Heart right ventricle (tissue), 16 donors: ENCODE results near the gene BLTP3B. TPM values are rescaled to one million over a fixed set of nuclear protein-coding genes. Genes with fewer than 3 reads are reported as not detected.
A peak's percentile ranks its signal among the peaks of the same experiment; 100 is the strongest.

Experiments used
- ATAC-seq, 8 donors: fragments of 200-7000 bp; cut with Tn5 transposase; one replicate each; pipeline ENCODE4 v1.9.1; 2020; ENCODE audit warnings: mild to moderate bottlenecking in 8 of 8, moderate library complexity in 8 of 8, moderate number of reproducible peaks in 1 of 8
- DNase-seq, 2 donors: peaks; one replicate each; pipeline ENCODE4 v3.0.0-alpha.2; 2020
- H3K27ac ChIP-seq, 10 donors: fragments of 200-600 bp; sonication (generic) in 2 of 10; one replicate each; pipeline versions ENCODE4 v1.5.0 to v1.8.0; 2020 to 2022; ENCODE audit warnings: mild to moderate bottlenecking in 3 of 10
- H3K27me3 ChIP-seq, 7 donors: fragments of 200-600 bp; one replicate each; pipeline ENCODE4 v1.8.0; 2021 to 2022; ENCODE audit warnings: mild to moderate bottlenecking in 2 of 7
- H3K36me3 ChIP-seq, 9 donors: fragments of 200-600 bp; sonication (generic) in 1 of 9; one replicate each; pipeline versions ENCODE4 v1.5.0 to v1.8.0; 2020 to 2022; ENCODE audit warnings: mild to moderate bottlenecking in 2 of 9
- H3K4me1 ChIP-seq, 9 donors: fragments of 200-600 bp; sonication (generic) in 1 of 9; one replicate each; pipeline versions ENCODE4 v1.5.0 to v1.8.0; 2020 to 2022; ENCODE audit warnings: mild to moderate bottlenecking in 4 of 9
- H3K4me3 ChIP-seq, 10 donors: fragments of 200-600 bp; sonication (generic) in 2 of 10; one replicate each; pipeline versions ENCODE4 v1.5.0 to v1.8.0; 2020 to 2022; ENCODE audit warnings: mild to moderate bottlenecking in 7 of 10, moderate library complexity in 2 of 10
- H3K9me3 ChIP-seq, 11 donors: fragments of 200-600 bp in 10 of 11; sonication (generic) in 2 of 11; one replicate each; pipeline versions ENCODE4 v1.5.0 to v1.8.0; 2013 to 2022; ENCODE audit warnings: mild to moderate bottlenecking in 2 of 11, control low read depth in 1 of 11, moderate library complexity in 1 of 11
- CTCF ChIP-seq, 9 donors: fragments of 200-600 bp; sonication (generic) in 2 of 9; IDR thresholded peaks; one replicate each; pipeline versions ENCODE4 v1.5.0 to v1.8.0; 2021 to 2022; ENCODE audit warnings: antibody characterized with exemption in 9 of 9, mild to moderate bottlenecking in 5 of 9, moderate library complexity in 1 of 9
- WGBS, 2 donors: extraction: QIAGEN DNeasy Blood & Tissue Kit; methylation state at CpG; one replicate each; pipeline ENCODE4 v1.1.7; 2013; ENCODE audit warnings: inconsistent platforms in 1 of 2; 5-methylcytosine and 5-hydroxymethylcytosine counted together
- intact Hi-C, 10 donors: fragments of 100-400 bp; cut with DNase I; formaldehyde crosslinking; loops; one replicate each; pipeline versions ENCODE4 v1.11.1 to v1.14.2; 2022
- polyA plus RNA-seq, 2 donors: library from polyadenylated mRNA; stranded (reverse); fragments of 200-250 nt; gene quantifications; one replicate each; pipeline ENCODE4 v1.2.3, GENCODE V29; 2013
- total RNA-seq, 10 donors: library from RNA; stranded (reverse); fragmentation: NEBNext Ultra II Directional in 3 of 10; extraction: Animal tissue kit (Norgen Biotek cat#: 25700) in 3 of 10; gene quantifications; one replicate each; pipeline versions ENCODE4 v1.2.1 to v1.2.4, GENCODE V29; 2021 to 2023
- donor health status: Arrhythmogenic right ventricular cardiomyopathy.
- donor health status: ischemic (EF 13 %, LVEDD 7.1; RV severe dilation, severe dysfunction).
- donor health status: healthy with polysubstance abuse.
- donor health status: DM: no; HTN: yes; CAD: no.
- donor health status: DM: no; HTN: no; CAD: no.
- donor health status: ischemic (EF 25% LVEDD 6.9; RV normal size, moderate dysfunction).
- donor health status: ischemic (EF 25% LVEDD 5.7; RV mildly dilated, moderate dysfunction).
- donor health status: healthy.
- donor health status: DM: yes; HTN: yes; CAD: no.
- donor health status: Ischemic cardiomyopathy.
- donor health status: ischemic (EF 35%, LVEDD 5.7; RV mildly dilated, moderate dysfunction).
- donor health status: nonischemic (EF 11% LVEDD 7.7; RV severe dilation, severe dysfunction).
- donor health status: DM: yes; HTN: yes; CAD: no.
- donor health status: PGD.
- donor health status: ischemic (EF 29% LVEDD 5.4; RV normal size, mild dysfunction).
- donor health status: nonischemic (EF 23%, LVEDD 6.1; RV moderate dilation, normal function).

Gene BLTP3B
- total and polyA plus RNA-seq, 12 donors, result 6.0 to 18.0 (median 14.5) TPM

- no peak for ATAC-seq
These were observed 4.4 kb downstream of the BLTP3B start for GRCh38 chr12:100138048-100138802.

GRCh38 chr12:100133200-100133599 is 9.5 kb downstream of the BLTP3B start:
- ATAC-seq, result no peak
- no peak for TF ChIP-seq CTCF (IDR thresholded peaks at IDR 0.05)
- WGBS, 2 donors, result 92 to 100% methylated on average over 2 of the region's 2 CpGs

More at GRCh38 chr12:100138048-100138802, 4.4 kb downstream of the BLTP3B start:
- peaks cover 5 to 69% (median 32%) of the 10 kb centered on the region in 9 donors for H3K4me1 ChIP-seq
- intact Hi-C loops, result loop anchor here in 1 of 10 donors (10.0 kb wide), 1 partner anchor 127 kb away; the partner anchor contains the start of genes DEPDC4 and SCYL2
- peak in 7 of 9 donors; percentile 19 to 54 (median 42) for TF ChIP-seq CTCF (IDR thresholded peaks at IDR 0.05)
- no peaks in the 10 kb centered on the region for H3K27me3 ChIP-seq
- H3K27ac ChIP-seq, result peak overlapping the region in 3 of 10 donors; percentile 7 to 75 (median 19)
- 34 to 36% methylated on average over 6 of the region's 6 CpGs for WGBS, 2 donors
- H3K9me3 ChIP-seq, result no peaks in the 10 kb centered on the region
- H3K4me3 ChIP-seq, result peak overlapping the region in 1 of 10 donors; percentile 29
- DNase-seq, result no peak
- H3K36me3 ChIP-seq, result no peaks in the 10 kb centered on the region

GRCh38 chr12:100128512-100128908 is 14.2 kb downstream of the BLTP3B start:
- H3K27me3 ChIP-seq, result no peaks in the 10 kb centered on the region
- peak overlapping the region in 1 of 10 donors; percentile 23 for H3K4me3 ChIP-seq
- H3K27ac ChIP-seq, result peak overlapping the region in 6 of 10 donors; percentile 18 to 74 (median 26)
- ATAC-seq (peak in 7 of 8 donors; percentile 61 to 87 (median 80)), DNase-seq (peak; percentile 28 to 32)
- no peaks in the 10 kb centered on the region for H3K36me3 ChIP-seq
- H3K9me3 ChIP-seq, result peaks cover 0 to 7% (median 0%) of the 10 kb centered on the region in 11 donors
- 29 to 32% methylated on average over 1 of the region's 1 CpG for WGBS, 2 donors
- intact Hi-C loops, result no loop called here
- H3K4me1 ChIP-seq, result peaks cover 0 to 53% (median 21%) of the 10 kb centered on the region in 9 donors
- TF ChIP-seq CTCF (IDR thresholded peaks at IDR 0.05), result peak in 4 of 9 donors; percentile 19 to 37 (median 35)

More at GRCh38 chr12:100133200-100133599, 9.5 kb downstream of the BLTP3B start:
- Histone ChIP-seq H3K4me1 (peaks cover 2 to 53% (median 26%) of the 10 kb centered on the region in 9 donors), H3K9me3 (peaks cover 0 to 7% (median 0%) of the 10 kb centered on the region in 11 donors), H3K27ac (no peak overlapping the region), H3K36me3 (no peaks in the 10 kb centered on the region), H3K4me3 (no peak overlapping the region), H3K27me3 (no peaks in the 10 kb centered on the region)
- no peak for DNase-seq
- intact Hi-C loops, result loop anchor here in 1 of 10 donors (10.0 kb wide), 1 partner anchor 132 kb away; the partner anchor contains the start of genes DEPDC4 and SCYL2

GRCh38 chr12:100127766-100128511 is 14.7 kb downstream of the BLTP3B start:
- WGBS, 2 donors, result 18 to 38% methylated on average over 1 of the region's 1 CpG
- Histone ChIP-seq H3K36me3 (no peaks in the 10 kb centered on the region), H3K4me3 (peak overlapping the region in 1 of 10 donors; percentile 23), H3K4me1 (peaks cover 0 to 47% (median 21%) of the 10 kb centered on the region in 9 donors), H3K9me3 (peaks cover 0 to 7% (median 0%) of the 10 kb centered on the region in 11 donors), H3K27ac (peak overlapping the region in 6 of 10 donors; percentile 18 to 74 (median 34)), H3K27me3 (no peaks in the 10 kb centered on the region)
- DNase-seq (no peak), ATAC-seq (peak; percentile 43 to 78 (median 68))
- no peak for TF ChIP-seq CTCF (IDR thresholded peaks at IDR 0.05)
- intact Hi-C loops, result no loop called here
